ENCODE data around the gene CPLX1.

The CPLX1 gene

GRCh38 chr4:830601-831482, 4.9 kb upstream of the CPLX1 start:
- no peak overlapping the region for H3K4me3 ChIP-seq (ENCODE audit: low read depth, low read length)
- TF ChIP-seq CTCF (IDR thresholded peaks at IDR 0.05; ENCODE audit: low read depth, low read length, missing control alignments) = no peak
- DNase-seq (ENCODE audit: low read depth) = no peak
- in situ Hi-C loops (cut with HindIII; ENCODE audit: low sequenced_read_pairs) = no loop called here

- DNase-seq (ENCODE audit: low read depth) = no peak
- in situ Hi-C loops (cut with HindIII; ENCODE audit: low sequenced_read_pairs) = no loop called here
- no peak overlapping the region for H3K4me3 ChIP-seq (ENCODE audit: low read depth, low read length)
- no peak for TF ChIP-seq CTCF (IDR thresholded peaks at IDR 0.05; ENCODE audit: low read depth, low read length, missing control alignments)
Measured at GRCh38 chr4:829761-830600, 4.1 kb upstream of the CPLX1 start.

- no peak for TF ChIP-seq CTCF (IDR thresholded peaks at IDR 0.05; ENCODE audit: low read depth, low read length, missing control alignments)
- in situ Hi-C loops (cut with HindIII; ENCODE audit: low sequenced_read_pairs) = no loop called here
- no peak overlapping the region for H3K4me3 ChIP-seq (ENCODE audit: low read depth, low read length)
- no peak for DNase-seq (ENCODE audit: low read depth)
Measured at GRCh38 chr4:829291-829690, 3.4 kb upstream of the CPLX1 start.

GRCh38 chr4:828641-829271, 2.8 kb upstream of the CPLX1 start:
- in situ Hi-C loops (cut with HindIII; ENCODE audit: low sequenced_read_pairs) = no loop called here
- peak; percentile 35 for TF ChIP-seq CTCF (IDR thresholded peaks at IDR 0.05; ENCODE audit: low read depth, low read length, missing control alignments)
- no peak overlapping the region for H3K4me3 ChIP-seq (ENCODE audit: low read depth, low read length)
- no peak for DNase-seq (ENCODE audit: low read depth)

DNA sequence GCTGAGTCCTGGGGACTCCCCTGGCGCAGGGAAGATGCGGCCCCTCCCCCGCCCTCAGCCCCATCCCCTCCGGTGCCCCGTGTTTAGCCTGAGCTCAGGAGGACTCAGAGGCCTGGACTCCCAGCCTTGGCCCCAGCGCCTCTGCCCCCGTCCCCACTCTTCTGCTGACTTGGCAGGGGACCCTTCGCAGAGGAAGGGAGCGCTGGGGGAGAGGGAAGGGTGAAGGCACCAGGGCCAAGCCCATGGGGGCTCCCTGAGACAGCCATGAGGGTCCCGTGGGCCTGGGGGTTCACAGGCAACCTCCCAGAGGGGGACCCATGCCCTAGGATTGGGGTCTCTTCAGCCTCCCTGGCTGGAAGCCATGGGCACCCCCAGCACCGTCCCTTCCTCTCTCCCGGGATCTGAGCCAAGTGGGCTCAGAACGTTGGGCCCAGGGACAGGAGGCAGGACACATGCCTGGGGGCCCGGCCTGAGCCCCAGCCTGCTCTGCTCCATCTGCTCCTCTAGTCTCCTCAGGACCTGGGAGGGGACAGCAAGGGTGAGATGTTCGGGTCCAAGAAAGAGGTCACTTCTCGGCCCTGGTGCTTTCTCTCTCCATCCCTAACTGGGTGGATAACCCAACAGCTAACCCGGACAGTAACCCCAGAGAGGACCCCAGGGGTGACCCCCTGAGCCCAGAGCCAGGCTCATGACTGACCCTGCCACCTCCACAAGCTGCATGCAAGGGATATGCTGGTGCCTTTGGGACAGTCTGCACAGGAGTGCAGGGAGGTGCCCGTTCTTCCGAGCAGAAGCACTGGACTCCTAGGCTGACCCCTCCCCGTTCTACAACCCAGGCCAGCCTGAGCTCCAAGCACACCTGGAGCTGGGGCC, 1.5 kb upstream of the CPLX1 start:
- no peak for DNase-seq (ENCODE audit: low read depth)
- no peak overlapping the region for H3K4me3 ChIP-seq (ENCODE audit: low read depth, low read length)
- no peak for TF ChIP-seq CTCF (IDR thresholded peaks at IDR 0.05; ENCODE audit: low read depth, low read length, missing control alignments)
- in situ Hi-C loops (cut with HindIII; ENCODE audit: low sequenced_read_pairs) = no loop called here
